IMR-90 (cell line): ENCODE results near the gene DGKE. TPM values are rescaled to one million over a fixed set of nuclear protein-coding genes. Genes with fewer than 3 reads are reported as not detected.

Source experiments
- ATAC-seq: fragments of 200-7000 bp; cut with Tn5 transposase; 2 replicates; pipeline ENCODE4 v1.9.1; 2020; ENCODE audit warnings: low read depth, mild to moderate bottlenecking, moderate library complexity
- BruUV-seq: library from RNA; stranded (reverse); fragments of 400-500 nt; replicated peaks from 2 replicates; lab custom pipeline; 2021; lab: Mats Ljungman, UMichigan
- CTCF ChIA-PET: fragments of 300-600 bp; formaldehyde crosslinking; extraction: SDS; loops from one replicate; lab custom pipeline; 2021; ENCODE audit warnings: antibody characterized with exemption; lab: Yijun Ruan, JAX
- POLR2A ChIA-PET: fragments of 300-600 bp; sonication (Branson Sonifier 250); formaldehyde crosslinking; loops from one replicate; lab custom pipeline; 2022; ENCODE audit warnings: antibody characterized with exemption; ENCODE audit not compliant: unreplicated experiment; lab: Charles Lee
- DNase-seq: peaks from one replicate; pipeline ENCODE4 v3.0.0; 2013
- H2AFZ ChIP-seq: replicated peaks from 2 replicates; pipeline ENCODE3; 2013; ENCODE audit warnings: low read length, mild to moderate bottlenecking; ENCODE audit not compliant: poor library complexity
- H2AK5ac ChIP-seq: 2 replicates; pipeline ENCODE4 v1.6.1; 2013; ENCODE audit warnings: low read depth, low read length, inconsistent platforms
- H2AK9ac ChIP-seq: replicated peaks from 2 replicates; pipeline ENCODE3; 2013; ENCODE audit warnings: mild to moderate bottlenecking, low read depth, low read length, moderate library complexity; ENCODE audit not compliant: poor library complexity
- H2BK120ac ChIP-seq: 2 replicates; pipeline ENCODE4 v1.6.1; 2013; ENCODE audit warnings: low read depth, low read length, inconsistent platforms
- H2BK15ac ChIP-seq: 3 replicates; pipeline ENCODE4 v1.6.1; 2013; ENCODE audit warnings: low read depth, low read length, inconsistent platforms
- H2BK20ac ChIP-seq: 2 replicates; pipeline ENCODE4 v1.6.1; 2013; ENCODE audit warnings: low read depth, mild to moderate bottlenecking, inconsistent platforms, low read length, moderate library complexity
- H2BK5ac ChIP-seq: 2 replicates; pipeline ENCODE4 v1.6.1; 2013; ENCODE audit warnings: mild to moderate bottlenecking, low read depth, low read length, inconsistent platforms; ENCODE audit not compliant: poor library complexity, severe bottlenecking
- H3K14ac ChIP-seq: replicated peaks from 2 replicates; pipeline ENCODE4 v1.6.1; 2013; ENCODE audit warnings: low read depth, low read length, inconsistent platforms
- H3K18ac ChIP-seq: 2 replicates; pipeline ENCODE4 v1.6.1; 2013; ENCODE audit warnings: low read depth, low read length, control low read depth
- H3K23ac ChIP-seq: 2 replicates; pipeline ENCODE4 v1.6.1; 2013; ENCODE audit warnings: low read depth, low read length, inconsistent platforms
- H3K27ac ChIP-seq: 2 replicates; pipeline ENCODE4 v1.5.1; 2013; ENCODE audit warnings: mild to moderate bottlenecking, control low read depth, low read length; ENCODE audit not compliant: insufficient read depth
- H3K27me3 ChIP-seq: 2 replicates; pipeline ENCODE4 v1.6.1; 2013; ENCODE audit warnings: low read length; ENCODE audit not compliant: control insufficient read depth, insufficient read depth
- H3K36me3 ChIP-seq: 2 replicates; pipeline ENCODE4 v1.6.1; 2013; ENCODE audit warnings: low read length, mixed read lengths; ENCODE audit not compliant: control insufficient read depth, insufficient read depth
- H3K4ac ChIP-seq: 2 replicates; pipeline ENCODE4 v1.6.1; 2013; ENCODE audit warnings: low read depth, low read length, inconsistent platforms
- H3K4me1 ChIP-seq: 2 replicates; pipeline ENCODE4 v1.6.1; 2013; ENCODE audit warnings: low read length, mixed read lengths; ENCODE audit not compliant: control insufficient read depth, insufficient read depth
- H3K4me2 ChIP-seq: 2 replicates; pipeline ENCODE4 v1.6.1; 2013; ENCODE audit warnings: low read depth, mild to moderate bottlenecking, control low read depth, low read length, moderate library complexity
- H3K4me3 ChIP-seq: 2 replicates; pipeline ENCODE4 v1.5.1; 2013; ENCODE audit warnings: low read depth, mild to moderate bottlenecking, control low read depth, low read length, moderate library complexity; ENCODE audit not compliant: insufficient read depth
- H3K56ac ChIP-seq: 2 replicates; pipeline ENCODE4 v1.6.1; 2013; ENCODE audit warnings: low read length, inconsistent platforms; ENCODE audit not compliant: insufficient read depth; ENCODE audit errors: extremely low read depth
- H3K79me1 ChIP-seq, 2 experiments: 2 replicates each; pipeline ENCODE4 v1.6.1; 2013; ENCODE audit warnings: low read length in 2 of 2, inconsistent platforms in 1 of 2, low read depth in 1 of 2
- H3K9ac ChIP-seq: 2 replicates; pipeline ENCODE4 v1.6.1; 2013; ENCODE audit warnings: low read depth, low read length, control low read depth
- H3K9me1 ChIP-seq: 2 replicates; pipeline ENCODE4 v1.6.1; 2013; ENCODE audit warnings: low read length, inconsistent platforms; ENCODE audit not compliant: insufficient read depth
- H3K9me3 ChIP-seq: 2 replicates; pipeline ENCODE4 v1.6.1; 2013; ENCODE audit warnings: low read length; ENCODE audit not compliant: control insufficient read depth, insufficient read depth
- H4K20me1 ChIP-seq: 2 replicates; pipeline ENCODE4 v1.6.1; 2013; ENCODE audit warnings: low read length, inconsistent platforms; ENCODE audit not compliant: insufficient read depth
- H4K5ac ChIP-seq: 2 replicates; pipeline ENCODE4 v1.6.1; 2013; ENCODE audit warnings: mild to moderate bottlenecking, low read depth, low read length, control low read depth
- H4K8ac ChIP-seq, 2 experiments: 2 replicates each; pipeline ENCODE4 v1.6.1; 2013; ENCODE audit warnings: low read depth in 2 of 2, low read length in 2 of 2, control low read depth in 1 of 2, inconsistent platforms in 1 of 2
- H4K91ac ChIP-seq: 2 replicates; pipeline ENCODE4 v1.6.1; 2013; ENCODE audit warnings: low read depth, low read length, inconsistent platforms; ENCODE audit not compliant: insufficient read depth
- BHLHE40 ChIP-seq: fragments of 150-350 bp; IDR thresholded peaks from 2 replicates; pipeline ENCODE4 v1.6.1; 2016; ENCODE audit warnings: mild to moderate bottlenecking, low read depth, low read length
- CEBPB ChIP-seq: IDR thresholded peaks from 2 replicates; pipeline ENCODE4 v1.6.1; 2012; ENCODE audit warnings: low read depth, low read length, improper control_type of control experiment
- CHD1 ChIP-seq: IDR thresholded peaks from 2 replicates; pipeline ENCODE4 v1.6.1; 2012; ENCODE audit warnings: low read depth, low read length, improper control_type of control experiment
- CTCF ChIP-seq: conservative IDR thresholded peaks from 2 replicates; pipeline ENCODE4 v1.5.1; 2012; ENCODE audit warnings: mild to moderate bottlenecking, low read depth, low read length, improper control_type of control experiment
- MAFK ChIP-seq: IDR thresholded peaks from 2 replicates; pipeline ENCODE4 v1.6.1; 2012; ENCODE audit warnings: low read depth, low read length, improper control_type of control experiment
- NFE2L2 ChIP-seq: fragments of 150-350 bp; IDR thresholded peaks from 2 replicates; pipeline ENCODE4 v1.6.1; 2016; ENCODE audit warnings: low read depth, mild to moderate bottlenecking, low read length
- POLR2A ChIP-seq: IDR thresholded peaks from 2 replicates; pipeline ENCODE4 v1.6.1; 2012; ENCODE audit warnings: mild to moderate bottlenecking, low read depth, low read length
- RAD21 ChIP-seq: IDR thresholded peaks from 2 replicates; pipeline ENCODE4 v1.6.1; 2012; ENCODE audit warnings: low read length, improper control_type of control experiment
- RCOR1 ChIP-seq: IDR thresholded peaks from 2 replicates; pipeline ENCODE4 v1.6.1; 2012; ENCODE audit warnings: mild to moderate bottlenecking, low read length, improper control_type of control experiment; ENCODE audit not compliant: insufficient replicate concordance
- SMC3 ChIP-seq: fragments of 150-350 bp; IDR thresholded peaks from 2 replicates; pipeline ENCODE4 v1.6.1; 2016; ENCODE audit warnings: low read depth, mild to moderate bottlenecking, antibody characterized with exemption, low read length, moderate library complexity
- USF2 ChIP-seq: fragments of 150-350 bp; IDR thresholded peaks from 2 replicates; pipeline ENCODE4 v1.6.1; 2017; ENCODE audit warnings: mild to moderate bottlenecking, antibody characterized with exemption, low read length, low read depth
- WGBS, 2 experiments: methylation state at CpG; one replicate each; pipeline versions ENCODE4 v1.1.5 to v1.1.7; 2013; ENCODE audit warnings: missing lambda C conversion rate in 2 of 2; ENCODE audit not compliant: insufficient read length in 1 of 2; ENCODE audit errors: extremely low coverage in 2 of 2; 5-methylcytosine and 5-hydroxymethylcytosine counted together
- dilution Hi-C: fragments of 300-500 bp; cut with HindIII; formaldehyde crosslinking; loops from one replicate; pipeline ENCODE4 v1.14.3; 2018; ENCODE audit warnings: low sequenced_read_pairs; ENCODE audit not compliant: unreplicated experiment
- in situ Hi-C: fragments of 300-500 bp; cut with MboI; formaldehyde crosslinking; loops from 3 replicates; pipeline ENCODE4 v1.14.3; 2019; ENCODE audit warnings: low sequenced_read_pairs, inconsistent platforms, mixed read lengths
- intact Hi-C: fragments of 100-400 bp; cut with micrococcal nuclease; formaldehyde crosslinking; loops from 2 replicates; pipeline ENCODE4 v1.10.0; 2022
- polyA plus RNA-seq, 3 experiments: library from polyadenylated mRNA; depleted of rRNA; stranded (reverse); fragments of >200 nt; gene quantifications; 2 replicates each; pipeline ENCODE4 v1.2.3, GENCODE V29; 2012; ENCODE audit warnings: low replicate concordance in 1 of 3
- total RNA-seq: library from RNA; depleted of rRNA; stranded (reverse); fragments of >200 nt; gene quantifications from 2 replicates; pipeline ENCODE4 v1.2.3, GENCODE V29; 2012

The DGKE gene
- total and polyA plus RNA-seq, 2 of the 4 experiments (the other 2 are of a cell fraction): 3.9 to 5.0 TPM

- no TSS peak for BruUV-seq
- H4K91ac ChIP-seq: no peak overlapping the region
- H4K5ac ChIP-seq: no peak overlapping the region
- peaks cover 3% of the 10 kb centered on the region; the same call in 1 of the 2 replicates for H3K27me3 ChIP-seq
- ChIA-PET POLR2A (no interaction called here), CTCF (interaction anchor here (0.6 kb wide), 1 partner anchor 1133 kb away, joined by 5 read pairs; no protein-coding TSS in a partner anchor)
- dilution Hi-C loops (no loop called here), in situ Hi-C loops (no loop called here), intact Hi-C loops (no loop called here)
- DNase-seq: no peak
- no peak overlapping the region for H3K56ac ChIP-seq
- no peaks in the 10 kb centered on the region for H3K36me3 ChIP-seq
- H3K9me1 ChIP-seq: no peaks in the 10 kb centered on the region; the same call in 1 of the 2 replicates
- no peak overlapping the region for H3K9ac ChIP-seq
- no peak overlapping the region for H2BK5ac ChIP-seq
- no CpG with 5 or more reads among the region's 3 CpGs for WGBS, 2 experiments
- no peak overlapping the region for H4K8ac ChIP-seq
- no peaks in the 10 kb centered on the region for H3K9me3 ChIP-seq
- no peaks in the 10 kb centered on the region for H4K20me1 ChIP-seq
- no peaks in the 10 kb centered on the region for H3K79me1 ChIP-seq
- H3K18ac ChIP-seq: no peak overlapping the region
- no peak overlapping the region for H3K23ac ChIP-seq
- no peak overlapping the region for H3K27ac ChIP-seq
- peak; percentile 46 for ATAC-seq
- H3K4me2 ChIP-seq: no peak overlapping the region
- H3K4me1 ChIP-seq: no peaks in the 10 kb centered on the region; the same call in 1 of the 2 replicates
- H2AK5ac ChIP-seq: no peak overlapping the region
- H2AK9ac ChIP-seq: no peak overlapping the region
- no peak overlapping the region for H3K14ac ChIP-seq
- H2BK15ac ChIP-seq: no peak overlapping the region
- H2BK20ac ChIP-seq: no peak overlapping the region
- TF ChIP-seq RAD21 (no peak), RCOR1 (no peak), CEBPB (no peak), CHD1 (no peak), SMC3 (no peak), USF2 (no peak), MAFK (no peak), NFE2L2 (no peak), BHLHE40 (no peak), CTCF (no peak), POLR2A (no peak)
- no peak overlapping the region for H2BK120ac ChIP-seq
- no peak overlapping the region for H3K4ac ChIP-seq
- no peak overlapping the region for H3K4me3 ChIP-seq
- H2AFZ ChIP-seq: no peak overlapping the region
These were observed 40.0 kb upstream of the DGKE start for GRCh38 chr17:56793957-56794356.
